ENCODE data around the gene ATG16L2. TPM values are rescaled to one million over a fixed set of nuclear protein-coding genes. Genes with fewer than 3 reads are reported as not detected.
A peak's percentile ranks its signal among the peaks of the same experiment; 100 is the strongest.

ATG16L2 gene
- total and polyA plus RNA-seq, 2 donors (not counting 3 experiments of a cell fraction or from before 2014, with no cell fraction given): 26.5 to 30.5 TPM

GRCh38 chr11:72831521-72832300 lies 17.5 kb downstream of the ATG16L2 start:
- TF ChIP-seq POLR2A (IDR thresholded peaks at IDR 0.05; ENCODE audit: low read depth, low read length): no peak
- TF ChIP-seq GATA2 (IDR thresholded peaks at IDR 0.05; ENCODE audit: insufficient read depth, insufficient read length, low read depth, low read length): no peak
- no peak for TF ChIP-seq MAX (IDR thresholded peaks at IDR 0.05; ENCODE audit: insufficient read depth, insufficient read length)
- no peak for TF ChIP-seq JUN (IDR thresholded peaks at IDR 0.05; ENCODE audit: borderline replicate concordance, insufficient read depth, insufficient read length, low read depth)
- no peak for TF ChIP-seq FOS (IDR thresholded peaks at IDR 0.05; ENCODE audit: borderline replicate concordance, insufficient read depth, low read length)
- peak; percentile 43 for TF ChIP-seq POLR2AphosphoS5 (IDR thresholded peaks at IDR 0.05; ENCODE audit: insufficient read depth, low read depth, low read length)
- TF ChIP-seq EZH2 (IDR thresholded peaks at IDR 0.05; ENCODE audit: borderline replicate concordance, low read depth, low read length, severe bottlenecking): no peak
- peak; percentile 21 for TF ChIP-seq MYC (IDR thresholded peaks at IDR 0.05; ENCODE audit: low read depth, low read length)
- peak; percentile 91 to 97 for TF ChIP-seq CTCF (IDR thresholded peaks at IDR 0.05; ENCODE audit: extremely low read depth in 1 of 2, insufficient read depth in 1 of 2, low read depth in 1 of 2, low read length in 2 of 2)
- DNase-seq (ENCODE audit: low read depth, low spot score): peak; percentile 80
- Histone ChIP-seq H4K20me1 (replicated peaks; ENCODE audit: control insufficient read depth, extremely low read depth, insufficient read depth, low read length) (no peaks in the 10 kb centered on the region), H3K36me3 (ENCODE audit: control insufficient read depth in 2 of 2, extremely low read depth in 1 of 2, insufficient read depth in 2 of 2, low read length in 2 of 2) (no peaks in the 10 kb centered on the region), H3K4me3 (replicated peaks in 1 of 3; ENCODE audit: insufficient read depth in 1 of 3, low read depth in 1 of 3, low read length in 3 of 3) (no peak overlapping the region), H3K27ac (ENCODE audit: insufficient read depth, low read depth, low read length) (no peak overlapping the region), H2AFZ (ENCODE audit: low read depth, low read length) (no peak overlapping the region), H3K4me1 (ENCODE audit: control insufficient read depth, extremely low read depth, insufficient read depth, low read length) (peaks cover 9% of the 10 kb centered on the region), H3K9me1 (replicated peaks; ENCODE audit: control insufficient read depth, extremely low read depth, insufficient read depth, low read length) (no peaks in the 10 kb centered on the region), H3K79me2 (ENCODE audit: control insufficient read depth, insufficient read depth, low read length) (no peaks in the 10 kb centered on the region), H3K9ac (replicated peaks; ENCODE audit: extremely low read depth, insufficient read depth, low read length) (no peak overlapping the region), H3K9me3 (replicated peaks; ENCODE audit: control insufficient read depth, insufficient read depth, low read length) (no peaks in the 10 kb centered on the region), H3K4me2 (ENCODE audit: insufficient read depth, low read length) (no peak overlapping the region), H3K27me3 (ENCODE audit: control insufficient read depth in 2 of 2, insufficient read depth in 2 of 2, low read length in 2 of 2) (no peaks in the 10 kb centered on the region)
- ChIA-PET POLR2A (interaction anchor here (1.2 kb wide), 1 partner anchor 347 kb away, joined by 3 read pairs; no protein-coding TSS in a partner anchor), CTCF (interaction anchor here (0.6 to 7.9 kb wide), 32 partner anchors 9 to 504 kb away, joined by 3 to 196 read pairs (median 5); partner anchors contain the start of gene FCHSD2)
- FAIRE-seq: peak; percentile 77
- intact Hi-C loops (cut with micrococcal nuclease) (loop anchor here (1.0 to 5.0 kb wide), 7 partner anchors 91 to 503 kb away; no protein-coding TSS in a partner anchor), dilution Hi-C loops (cut with MboI; ENCODE audit: extremely low pct_ligation_motif_present, low sequenced_read_pairs) (no loop called here)
- BruUV-seq (replicated peaks): no TSS peak

All from endothelial cell of umbilical vein (primary cell).